ENCODE results near the gene AP3S2. TPM values are rescaled to one million over a fixed set of nuclear protein-coding genes. Genes with fewer than 3 reads are reported as not detected.
"Not testable (repeated sequence)": the region's sequence is repeated elsewhere in the genome, so short reads cannot be mapped to it uniquely, and the experiment has no call there.

Gene AP3S2
- total RNA-seq, 4 donors from 2014 or later: 18.2 to 49.0 (median 30.3) TPM

- no peak for DNase-seq
- peaks cover 0 to 5% (median 0%) of the 10 kb centered on the region in 3 donors for H3K4me1 ChIP-seq
- no peaks in the 10 kb centered on the region for H3K27me3 ChIP-seq
- no peak overlapping the region for H3K27ac ChIP-seq
- intact Hi-C loops (cut with DNase I): no loop called here
- H3K4me3 ChIP-seq: no peak overlapping the region
- peaks cover 0 to 70% (median 0%) of the 10 kb centered on the region in 3 donors for H3K36me3 ChIP-seq
- H3K9me3 ChIP-seq: no peaks in the 10 kb centered on the region
- TF ChIP-seq CTCF (IDR thresholded peaks at IDR 0.05) (no peak), POLR2A (IDR thresholded peaks at IDR 0.05) (no peak)
- 73 to 78% methylated on average over 2 of the region's 3 CpGs for WGBS, 2 donors
Measured at GRCh38 chr15:89857673-89858072, 36.1 kb downstream of the AP3S2 start.

GRCh38 chr15:89855948-89856347 lies 37.8 kb downstream of the AP3S2 start:
- Histone ChIP-seq H3K27ac (no peak overlapping the region), H3K9me3 (no peaks in the 10 kb centered on the region), H3K4me1 (peaks cover 0 to 14% (median 0%) of the 10 kb centered on the region in 3 donors), H3K4me3 (no peak overlapping the region), H3K36me3 (peaks cover 0 to 70% (median 0%) of the 10 kb centered on the region in 3 donors), H3K27me3 (no peaks in the 10 kb centered on the region)
- no peak for DNase-seq
- 91 to 92% methylated on average over 3 of the region's 3 CpGs for WGBS, 2 donors
- no peak for TF ChIP-seq CTCF (IDR thresholded peaks at IDR 0.05)
- TF ChIP-seq POLR2A (IDR thresholded peaks at IDR 0.05): no peak
- intact Hi-C loops (cut with DNase I): no loop called here

- peaks cover 0 to 70% (median 0%) of the 10 kb centered on the region in 3 donors for H3K36me3 ChIP-seq
- H3K27me3 ChIP-seq; H3K9me3 ChIP-seq; DNase-seq; H3K4me3 ChIP-seq; intact Hi-C loops (cut with DNase I); H3K27ac ChIP-seq: not testable (repeated sequence)
- no CpG with 5 or more reads among the region's 17 CpGs for WGBS, 2 donors
- H3K4me1 ChIP-seq: peaks cover 0 to 14% (median 0%) of the 10 kb centered on the region in 3 donors
Measured at GRCh38 chr15:89854863-89855262, 38.9 kb downstream of the AP3S2 start.

GRCh38 chr15:89852342-89852995 lies 41.3 kb downstream of the AP3S2 start:
- intact Hi-C loops (cut with DNase I): no loop called here
- Histone ChIP-seq H3K4me3 (no peak overlapping the region), H3K36me3 (peaks cover 0 to 51% (median 0%) of the 10 kb centered on the region in 3 donors), H3K27me3 (no peaks in the 10 kb centered on the region), H3K4me1 (peaks cover 8 to 34% (median 11%) of the 10 kb centered on the region in 3 donors), H3K27ac (peak overlapping the region in 1 of 4 donors; percentile 42), H3K9me3 (no peaks in the 10 kb centered on the region)
- 94 to 100% methylated on average over 2 to 3 of the region's 3 CpGs for WGBS, 2 donors
- DNase-seq: no peak
- TF ChIP-seq POLR2A (IDR thresholded peaks at IDR 0.05) (no peak), CTCF (IDR thresholded peaks at IDR 0.05) (no peak)

GRCh38 chr15:89851673-89852341 lies 42.0 kb downstream of the AP3S2 start:
- H3K36me3 ChIP-seq: peaks cover 0 to 47% (median 0%) of the 10 kb centered on the region in 3 donors
- no peak overlapping the region for H3K4me3 ChIP-seq
- TF ChIP-seq POLR2A (IDR thresholded peaks at IDR 0.05) (no peak), CTCF (IDR thresholded peaks at IDR 0.05) (no peak)
- H3K27ac ChIP-seq: peak overlapping the region in 1 of 4 donors; percentile 42
- intact Hi-C loops (cut with DNase I): no loop called here
- 78 to 80% methylated on average over 5 of the region's 5 CpGs for WGBS, 2 donors
- H3K9me3 ChIP-seq: no peaks in the 10 kb centered on the region
- DNase-seq: no peak
- peaks cover 8 to 37% (median 12%) of the 10 kb centered on the region in 3 donors for H3K4me1 ChIP-seq
- no peaks in the 10 kb centered on the region for H3K27me3 ChIP-seq

Data from esophagus squamous epithelium (tissue), 5 donors.